Activated naive CD4-positive, alpha-beta T cell treated with anti-CD3 and anti-CD28 coated beads, Interleukin-2, amount 50 U/mL, for 24 hours (primary cell): ENCODE measurements around the gene RTN1.

Experiments used
- H3K27ac Mint-ChIP-seq: one replicate; pipeline ENCODE4 v1.8.0; 2021; ENCODE audit warnings: mild to moderate bottlenecking, mixed read lengths
- H3K27me3 Mint-ChIP-seq: one replicate; pipeline ENCODE4 v1.8.0; 2021; ENCODE audit warnings: mixed read lengths
- H3K36me3 Mint-ChIP-seq: one replicate; pipeline ENCODE4 v1.8.0; 2021; ENCODE audit warnings: mixed read lengths
- H3K4me1 Mint-ChIP-seq: one replicate; pipeline ENCODE4 v1.8.0; 2021; ENCODE audit warnings: mixed read lengths
- H3K4me3 Mint-ChIP-seq: one replicate; pipeline ENCODE4 v1.8.0; 2021; ENCODE audit warnings: mild to moderate bottlenecking, mixed read lengths
- H3K9me3 Mint-ChIP-seq: one replicate; pipeline ENCODE4 v1.8.0; 2021; ENCODE audit warnings: mixed read lengths

The RTN1 gene, protein sequence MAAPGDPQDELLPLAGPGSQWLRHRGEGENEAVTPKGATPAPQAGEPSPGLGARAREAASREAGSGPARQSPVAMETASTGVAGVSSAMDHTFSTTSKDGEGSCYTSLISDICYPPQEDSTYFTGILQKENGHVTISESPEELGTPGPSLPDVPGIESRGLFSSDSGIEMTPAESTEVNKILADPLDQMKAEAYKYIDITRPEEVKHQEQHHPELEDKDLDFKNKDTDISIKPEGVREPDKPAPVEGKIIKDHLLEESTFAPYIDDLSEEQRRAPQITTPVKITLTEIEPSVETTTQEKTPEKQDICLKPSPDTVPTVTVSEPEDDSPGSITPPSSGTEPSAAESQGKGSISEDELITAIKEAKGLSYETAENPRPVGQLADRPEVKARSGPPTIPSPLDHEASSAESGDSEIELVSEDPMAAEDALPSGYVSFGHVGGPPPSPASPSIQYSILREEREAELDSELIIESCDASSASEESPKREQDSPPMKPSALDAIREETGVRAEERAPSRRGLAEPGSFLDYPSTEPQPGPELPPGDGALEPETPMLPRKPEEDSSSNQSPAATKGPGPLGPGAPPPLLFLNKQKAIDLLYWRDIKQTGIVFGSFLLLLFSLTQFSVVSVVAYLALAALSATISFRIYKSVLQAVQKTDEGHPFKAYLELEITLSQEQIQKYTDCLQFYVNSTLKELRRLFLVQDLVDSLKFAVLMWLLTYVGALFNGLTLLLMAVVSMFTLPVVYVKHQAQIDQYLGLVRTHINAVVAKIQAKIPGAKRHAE

DNA sequence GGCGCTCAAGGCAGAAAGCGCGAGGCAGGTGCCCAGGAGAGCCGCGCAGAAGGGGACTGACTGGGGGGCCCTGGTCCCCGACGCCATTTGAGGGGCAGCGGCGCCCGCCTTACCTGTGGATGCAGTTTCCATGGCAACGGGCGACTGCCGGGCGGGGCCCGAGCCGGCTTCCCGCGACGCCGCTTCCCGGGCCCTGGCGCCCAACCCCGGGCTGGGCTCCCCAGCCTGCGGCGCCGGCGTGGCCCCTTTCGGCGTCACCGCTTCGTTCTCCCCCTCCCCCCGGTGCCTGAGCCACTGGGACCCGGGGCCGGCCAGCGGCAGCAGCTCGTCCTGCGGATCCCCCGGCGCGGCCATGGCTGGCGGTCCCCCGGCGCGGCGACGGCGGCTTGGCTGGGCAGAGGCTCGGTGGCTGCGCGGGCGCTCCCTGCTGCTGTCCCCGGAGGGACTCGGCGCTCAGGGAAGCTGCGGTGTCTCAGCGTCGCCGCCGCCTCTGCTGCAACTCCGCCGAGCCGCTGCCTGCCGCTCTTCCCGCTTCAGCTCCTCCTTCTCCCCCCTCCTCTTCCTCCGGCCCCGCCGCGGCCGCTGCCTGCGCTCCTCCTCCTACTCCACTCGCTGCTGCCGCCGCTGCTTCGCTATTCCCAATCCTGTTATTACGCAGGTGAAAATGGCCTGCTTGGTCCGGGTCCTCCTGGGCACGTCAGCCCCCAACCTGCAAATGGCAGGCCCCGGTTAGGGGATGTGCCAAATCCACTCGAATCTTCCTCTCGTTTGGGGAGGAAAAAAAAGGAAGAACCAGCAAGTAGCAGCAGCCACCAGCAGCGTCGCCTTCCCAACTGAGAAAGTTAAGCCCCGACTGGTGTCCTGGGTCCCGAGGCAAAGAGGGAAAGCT, at the start of gene RTN1:
Gene RTN1 (minus strand): TSS at position 500 of the 889 bp plus-strand sequence. CDS start 146 bp downstream, at position 354.
- Mint-ChIP-seq H3K27ac (no peak within 1 kb of the TSS), H3K9me3 (peaks cover 4% of the 10 kb centered on the region), H3K36me3 (peaks cover 1% of the 10 kb centered on the region), H3K4me1 (peaks cover 4% of the 10 kb centered on the region), H3K27me3 (peaks cover 30% of the 10 kb centered on the region), H3K4me3 (peak within 1 kb of the TSS; percentile 79)

- H3K27me3 Mint-ChIP-seq = peaks cover 45% of the 10 kb centered on the region
- H3K36me3 Mint-ChIP-seq = no peaks in the 10 kb centered on the region
- H3K27ac Mint-ChIP-seq = no peak overlapping the region
- H3K4me1 Mint-ChIP-seq = peaks cover 11% of the 10 kb centered on the region
- H3K4me3 Mint-ChIP-seq = peak overlapping the region; percentile 27
- peaks cover 4% of the 10 kb centered on the region for H3K9me3 Mint-ChIP-seq
Observed at GRCh38 chr14:59920378-59920683, 49.8 kb upstream of the RTN1 start.

DNA sequence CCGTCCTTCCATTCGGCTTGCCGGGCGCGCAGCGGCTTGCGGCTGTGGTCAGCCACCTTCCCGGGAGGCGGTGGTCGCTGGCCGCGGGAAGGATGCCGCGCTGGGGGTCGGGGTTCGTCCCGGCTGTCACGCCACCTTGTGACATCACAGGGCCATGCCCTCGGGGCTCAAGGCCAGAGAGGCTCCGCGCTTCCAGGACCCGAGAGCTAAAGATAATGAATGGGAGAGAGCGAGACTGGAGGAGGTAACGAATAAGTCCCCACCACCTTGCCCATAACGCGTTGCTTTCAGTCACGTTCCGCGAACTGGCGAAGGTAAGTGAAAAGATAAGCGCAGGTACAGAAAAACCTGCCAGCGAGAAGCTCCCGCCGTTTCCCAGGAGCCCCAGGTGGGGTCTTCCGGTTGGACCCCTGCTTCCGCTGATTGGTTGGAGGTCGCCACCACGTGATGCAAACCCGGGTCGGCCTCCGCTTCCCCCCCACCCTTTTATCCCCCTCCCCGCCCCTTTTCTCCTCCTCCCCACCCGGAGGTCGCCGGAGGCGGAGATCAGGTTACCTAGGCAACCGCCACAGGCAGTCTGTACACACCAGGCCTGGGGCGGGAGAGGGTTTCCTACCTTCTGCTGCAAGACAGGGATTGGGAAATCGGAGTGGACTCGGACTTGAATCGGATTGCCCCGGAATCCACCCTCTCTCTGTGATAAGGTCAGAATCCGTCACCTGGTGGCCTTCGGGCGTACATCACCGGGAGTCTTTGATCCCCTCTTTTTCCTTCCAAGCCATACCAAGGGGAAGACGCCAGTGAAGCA, 49.2 kb upstream of the RTN1 start, which contains the start of gene LRRC9:
Gene LRRC9 (plus strand): TSS at position 575 of the 808 bp plus-strand sequence.
- peaks cover 4% of the 10 kb centered on the region for H3K9me3 Mint-ChIP-seq
- H3K27me3 Mint-ChIP-seq = peaks cover 47% of the 10 kb centered on the region
- H3K27ac Mint-ChIP-seq = no peak within 1 kb of the TSS
- H3K4me3 Mint-ChIP-seq = peak within 1 kb of the TSS; percentile 72
- peaks cover 11% of the 10 kb centered on the region for H3K4me1 Mint-ChIP-seq
- no peaks in the 10 kb centered on the region for H3K36me3 Mint-ChIP-seq

DNA sequence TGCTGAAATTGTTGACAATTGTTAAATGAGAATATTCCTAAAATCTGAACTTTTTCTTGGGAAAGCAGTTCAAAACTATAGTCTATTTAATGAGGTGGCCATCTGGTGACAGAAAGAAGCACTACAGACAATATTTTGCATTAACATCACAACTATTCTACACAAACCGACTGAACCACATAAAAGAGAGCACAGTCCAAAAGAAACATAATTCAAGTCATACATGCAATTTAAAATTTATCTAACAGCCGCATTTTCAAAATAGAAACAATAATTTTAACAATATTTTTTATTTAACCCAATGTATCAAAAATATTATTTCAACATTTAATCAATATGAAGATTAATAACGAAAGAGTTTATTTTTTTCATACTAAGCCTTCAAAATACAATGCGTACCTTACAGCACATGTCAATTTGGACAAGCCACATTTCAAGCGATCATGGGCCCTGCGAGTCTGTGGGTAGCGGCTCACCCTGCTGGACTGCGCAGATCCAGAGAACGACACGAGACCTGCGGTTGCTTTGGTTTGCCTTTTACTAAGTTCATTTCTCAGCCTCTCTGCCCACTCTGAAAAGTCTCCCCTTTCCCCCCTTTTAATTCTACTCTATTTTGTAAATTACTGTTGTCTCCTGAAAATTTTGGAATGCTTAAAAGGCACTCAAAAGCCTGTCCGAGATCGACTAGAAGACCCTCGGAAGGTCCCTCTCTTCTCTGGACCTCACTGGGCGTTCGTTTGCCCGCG, 48.4 kb upstream of the RTN1 start:
- Mint-ChIP-seq H3K27me3 (peaks cover 44% of the 10 kb centered on the region), H3K4me3 (peak overlapping the region; percentile 72), H3K36me3 (no peaks in the 10 kb centered on the region), H3K27ac (no peak overlapping the region), H3K9me3 (peaks cover 4% of the 10 kb centered on the region), H3K4me1 (peaks cover 11% of the 10 kb centered on the region)

DNA sequence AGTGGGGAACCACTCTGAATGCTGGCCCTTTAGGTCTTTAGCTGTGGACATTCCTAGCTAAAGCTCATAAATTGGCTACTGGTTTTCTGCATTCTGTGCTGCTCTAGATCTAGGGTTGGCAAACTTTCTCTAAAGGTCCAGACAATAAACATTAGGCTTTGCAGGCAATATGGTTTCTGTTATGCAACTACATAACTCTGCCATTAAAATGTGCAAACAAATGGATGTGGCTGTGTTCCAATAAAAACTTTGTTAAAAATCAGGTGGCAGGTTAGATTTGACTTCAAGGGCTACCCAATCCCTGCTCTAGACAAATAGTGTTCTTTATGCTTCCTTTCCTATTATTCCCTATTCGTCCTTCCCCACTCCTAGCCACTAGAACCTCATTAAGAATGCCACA, 42.6 kb upstream of the RTN1 start:
- Mint-ChIP-seq H3K4me3 (no peak overlapping the region), H3K4me1 (no peaks in the 10 kb centered on the region), H3K27me3 (peaks cover 24% of the 10 kb centered on the region), H3K27ac (no peak overlapping the region), H3K9me3 (peaks cover 4% of the 10 kb centered on the region), H3K36me3 (no peaks in the 10 kb centered on the region)

GRCh38 chr14:59912443-59912842, 41.9 kb upstream of the RTN1 start:
- Mint-ChIP-seq H3K27ac (no peak overlapping the region), H3K4me3 (no peak overlapping the region), H3K27me3 (peaks cover 24% of the 10 kb centered on the region), H3K4me1 (no peaks in the 10 kb centered on the region), H3K9me3 (peaks cover 4% of the 10 kb centered on the region), H3K36me3 (no peaks in the 10 kb centered on the region)

DNA sequence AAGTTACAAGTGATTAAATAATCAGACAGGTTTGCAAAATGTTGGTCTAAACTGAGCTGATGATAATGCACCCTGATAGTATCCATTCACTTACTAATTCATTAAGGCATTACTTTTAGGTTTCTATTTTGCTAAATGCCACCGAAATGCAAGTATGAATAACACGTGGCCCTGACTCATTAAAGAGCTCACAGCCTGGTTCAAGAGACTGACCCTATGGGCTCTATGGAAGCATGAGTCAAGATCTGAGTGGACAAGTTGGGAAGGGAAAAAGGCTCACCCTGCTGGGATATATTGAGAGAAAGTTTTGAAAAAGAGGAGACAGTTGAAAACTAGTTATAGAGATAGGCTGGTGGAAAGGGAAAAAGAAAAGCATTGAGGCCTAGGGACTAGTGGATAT, 34.6 kb upstream of the RTN1 start:
- Mint-ChIP-seq H3K27ac (no peak overlapping the region), H3K4me3 (no peak overlapping the region), H3K36me3 (no peaks in the 10 kb centered on the region)

GRCh38 chr14:59904184-59904583, 33.6 kb upstream of the RTN1 start:
- no peaks in the 10 kb centered on the region for H3K4me1 Mint-ChIP-seq
- H3K9me3 Mint-ChIP-seq = no peaks in the 10 kb centered on the region
- H3K27ac Mint-ChIP-seq = no peak overlapping the region
- H3K4me3 Mint-ChIP-seq = no peak overlapping the region
- H3K27me3 Mint-ChIP-seq = peaks cover 5% of the 10 kb centered on the region
- no peaks in the 10 kb centered on the region for H3K36me3 Mint-ChIP-seq

More for the DNA sequence above, 34.6 kb upstream of the RTN1 start:
- H3K9me3 Mint-ChIP-seq = no peaks in the 10 kb centered on the region
- no peaks in the 10 kb centered on the region for H3K4me1 Mint-ChIP-seq
- peaks cover 3% of the 10 kb centered on the region for H3K27me3 Mint-ChIP-seq

DNA sequence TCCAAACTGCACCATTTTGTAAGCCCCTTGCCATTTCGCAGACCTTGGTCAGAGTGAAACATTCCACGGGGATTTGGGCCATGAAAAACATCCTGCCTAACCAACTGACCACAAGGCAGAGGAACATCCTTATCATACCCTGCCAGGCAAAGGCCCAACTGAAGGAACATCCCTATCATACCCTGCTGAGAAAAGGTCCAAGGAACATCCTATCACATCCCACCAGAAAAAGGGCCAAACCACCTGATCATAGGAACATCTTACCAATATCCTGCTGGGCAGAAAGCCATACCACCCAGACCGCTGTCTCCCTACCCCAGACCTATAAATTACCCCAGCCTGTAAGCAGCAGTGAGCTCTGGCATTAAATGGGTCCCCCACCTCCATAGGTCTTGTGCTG, 30.0 kb upstream of the RTN1 start:
- Mint-ChIP-seq H3K9me3 (no peaks in the 10 kb centered on the region), H3K4me1 (no peaks in the 10 kb centered on the region), H3K36me3 (no peaks in the 10 kb centered on the region), H3K27me3 (peaks cover 8% of the 10 kb centered on the region), H3K4me3 (no peak overlapping the region), H3K27ac (no peak overlapping the region)

GRCh38 chr14:59897757-59898383, 27.3 kb upstream of the RTN1 start:
- Mint-ChIP-seq H3K4me1 (no peaks in the 10 kb centered on the region), H3K4me3 (no peak overlapping the region), H3K27ac (no peak overlapping the region), H3K36me3 (no peaks in the 10 kb centered on the region), H3K9me3 (no peaks in the 10 kb centered on the region), H3K27me3 (peaks cover 9% of the 10 kb centered on the region)

GRCh38 chr14:59895721-59896120, 25.1 kb upstream of the RTN1 start:
- Mint-ChIP-seq H3K9me3 (no peaks in the 10 kb centered on the region), H3K4me1 (no peaks in the 10 kb centered on the region), H3K27ac (no peak overlapping the region), H3K27me3 (peaks cover 8% of the 10 kb centered on the region), H3K4me3 (no peak overlapping the region), H3K36me3 (no peaks in the 10 kb centered on the region)

DNA sequence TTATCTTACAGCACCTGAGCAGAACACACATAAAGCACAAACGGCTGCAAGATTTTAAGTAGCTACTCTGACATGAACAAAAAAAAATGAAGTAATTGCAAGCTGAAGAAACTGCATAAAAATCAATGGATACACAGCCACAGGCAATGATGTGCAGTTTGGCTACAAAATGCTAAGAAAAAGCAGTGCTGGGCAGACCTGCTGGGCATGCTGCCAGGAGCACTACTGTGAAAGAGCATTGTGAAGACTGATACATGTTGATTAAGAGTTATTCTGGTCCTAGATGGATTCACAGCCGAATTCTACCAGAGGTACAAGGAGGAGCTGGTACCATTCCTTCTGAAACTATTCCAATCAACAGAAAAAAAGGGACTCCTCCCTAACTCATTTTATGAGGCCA, 20.1 kb upstream of the RTN1 start:
- Mint-ChIP-seq H3K4me1 (no peaks in the 10 kb centered on the region), H3K27ac (no peak overlapping the region), H3K9me3 (no peaks in the 10 kb centered on the region), H3K36me3 (no peaks in the 10 kb centered on the region), H3K4me3 (no peak overlapping the region), H3K27me3 (peaks cover 12% of the 10 kb centered on the region)

GRCh38 chr14:59882957-59883356, 12.4 kb upstream of the RTN1 start:
- Mint-ChIP-seq H3K27ac (no peak overlapping the region), H3K4me1 (no peaks in the 10 kb centered on the region)

GRCh38 chr14:59871166-59871495, 555 bp upstream of the RTN1 start:
- Mint-ChIP-seq H3K27ac (no peak overlapping the region), H3K9me3 (peaks cover 4% of the 10 kb centered on the region), H3K4me1 (peaks cover 4% of the 10 kb centered on the region), H3K4me3 (peak overlapping the region; percentile 79), H3K27me3 (peaks cover 28% of the 10 kb centered on the region), H3K36me3 (peaks cover 1% of the 10 kb centered on the region)

More at GRCh38 chr14:59882957-59883356, 12.4 kb upstream of the RTN1 start:
- H3K9me3 Mint-ChIP-seq = peaks cover 15% of the 10 kb centered on the region
- H3K4me3 Mint-ChIP-seq = no peak overlapping the region
- H3K27me3 Mint-ChIP-seq = peaks cover 40% of the 10 kb centered on the region
- no peaks in the 10 kb centered on the region for H3K36me3 Mint-ChIP-seq
